Caco-2 (cell line): ENCODE data around the gene DNAH8. TPM values are rescaled to one million over a fixed set of nuclear protein-coding genes. Genes with fewer than 3 reads are reported as not detected.

Experiments
- BruUV-seq: library from RNA; stranded (reverse); fragments of 400-500 nt; replicated peaks from 2 replicates; lab custom pipeline; 2021; lab: Mats Ljungman, UMichigan
- CTCF ChIA-PET: fragments of 300-600 bp; sonication (Branson Sonifier 250); formaldehyde crosslinking; loops from one replicate; lab custom pipeline; 2022; ENCODE audit warnings: antibody characterized with exemption; lab: Charles Lee
- POLR2A ChIA-PET: fragments of 300-600 bp; sonication (Branson Sonifier 250); formaldehyde crosslinking; loops from one replicate; lab custom pipeline; 2022; ENCODE audit warnings: antibody characterized with exemption; lab: Charles Lee
- DNase-seq, 2 experiments: peaks; one replicate each; pipeline versions ENCODE4 v3.0.0 to v3.0.0-alpha.2; 2020 to 2022
- H3K27me3 ChIP-seq: replicated peaks from 2 replicates; pipeline ENCODE4 v1.6.0; 2011; ENCODE audit warnings: low read length; ENCODE audit not compliant: control insufficient read depth, insufficient read depth
- H3K36me3 ChIP-seq: 2 replicates; pipeline ENCODE4 v1.5.1; 2011; ENCODE audit warnings: low read length; ENCODE audit not compliant: control insufficient read depth, insufficient read depth
- H3K4me1 ChIP-seq: fragments of 250-450 bp; sonication (Bioruptor Pico); 2 replicates; pipeline ENCODE4 v1.5.1; 2020; ENCODE audit warnings: mild to moderate bottlenecking
- H3K4me3 ChIP-seq: 2 replicates; pipeline ENCODE4 v1.5.1; 2011; ENCODE audit warnings: low read depth, mild to moderate bottlenecking, control low read depth, low read length
- H3K9me3 ChIP-seq: fragments of 250-450 bp; sonication (Bioruptor Pico); 2 replicates; pipeline ENCODE4 v1.5.1; 2020; ENCODE audit warnings: mild to moderate bottlenecking, moderate library complexity
- H3K27ac Mint-ChIP-seq: one replicate; pipeline ENCODE4 v1.8.0; 2022; ENCODE audit warnings: mixed read lengths; ENCODE audit not compliant: unreplicated experiment
- H3K27me3 Mint-ChIP-seq: one replicate; pipeline ENCODE4 v1.8.0; 2022; ENCODE audit warnings: mixed read lengths; ENCODE audit not compliant: insufficient read depth, unreplicated experiment
- H3K36me3 Mint-ChIP-seq: one replicate; pipeline ENCODE4 v1.8.0; 2022; ENCODE audit warnings: mild to moderate bottlenecking, mixed read lengths; ENCODE audit not compliant: insufficient read depth, unreplicated experiment
- H3K4me1 Mint-ChIP-seq: one replicate; pipeline ENCODE4 v1.8.0; 2022; ENCODE audit warnings: low read depth, mixed read lengths; ENCODE audit not compliant: unreplicated experiment
- H3K4me3 Mint-ChIP-seq: one replicate; pipeline ENCODE4 v1.8.0; 2022; ENCODE audit warnings: mild to moderate bottlenecking, moderate library complexity, mixed read lengths; ENCODE audit not compliant: unreplicated experiment
- H3K9me3 Mint-ChIP-seq: one replicate; pipeline ENCODE4 v1.8.0; 2022; ENCODE audit warnings: mixed read lengths; ENCODE audit not compliant: unreplicated experiment
- CTCF ChIP-seq, 2 experiments: fragments of 200-600 bp in 1 of 2; IDR thresholded peaks; 1 replicate in 1 of 2; 2 replicates in 1 of 2; pipeline versions ENCODE4 v1.5.1 to v1.8.0; 2011 to 2022; ENCODE audit warnings: antibody characterized with exemption in 1 of 2, control low read depth in 1 of 2, inconsistent platforms in 1 of 2, low read depth in 1 of 2, low read length in 1 of 2, mild to moderate bottlenecking in 1 of 2, moderate library complexity in 1 of 2; ENCODE audit not compliant: insufficient read depth in 1 of 2, severe bottlenecking in 1 of 2, unreplicated experiment in 1 of 2
- intact Hi-C: fragments of 100-400 bp; cut with micrococcal nuclease; formaldehyde crosslinking; loops from one replicate; pipeline ENCODE4 v1.10.0; 2022; ENCODE audit not compliant: unreplicated experiment
- total RNA-seq: library from RNA; stranded (reverse); gene quantifications from 2 replicates; pipeline ENCODE4 v1.2.3, GENCODE V29; 2022

The DNAH8 gene
- total RNA-seq, 1 experiment from 2014 or later: not detected

DNA sequence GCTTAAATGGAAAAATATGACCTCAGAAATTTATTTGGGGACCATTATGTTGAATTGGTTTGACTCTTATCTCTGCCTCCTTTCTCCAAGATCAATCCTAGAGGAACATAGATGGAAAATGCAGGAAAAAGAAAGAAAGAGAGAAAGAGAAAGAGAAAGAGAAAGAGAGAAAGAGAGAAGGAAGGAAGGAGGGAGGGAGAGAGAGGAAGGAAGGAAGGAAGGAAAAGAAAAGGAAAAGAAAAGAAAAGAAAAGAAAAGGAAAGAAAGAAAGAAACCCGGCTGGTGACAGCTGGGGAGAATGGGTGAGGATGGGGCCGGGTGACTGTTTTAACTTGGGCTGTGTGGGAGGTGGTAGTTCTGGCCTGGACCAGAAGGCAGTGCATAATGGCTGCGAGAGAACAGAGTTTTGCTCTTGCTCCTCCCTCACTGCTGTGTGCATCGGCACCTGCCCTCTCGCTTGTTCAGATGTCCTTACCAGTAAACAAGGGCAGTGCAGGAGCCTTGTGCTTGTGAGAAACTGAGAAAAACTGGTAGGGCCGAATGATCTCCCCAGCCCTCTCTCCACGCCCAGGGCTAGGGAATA lies 36.8 kb upstream of the DNAH8 start:
- POLR2A ChIA-PET: interaction anchor here (0.5 kb wide), 1 partner anchor 25 kb away, joined by 3 read pairs; no protein-coding TSS in a partner anchor
- no peak for TF ChIP-seq CTCF (IDR thresholded peaks at IDR 0.05; ENCODE audit: insufficient read depth in 1 of 2, low read depth in 1 of 2, low read length in 1 of 2, severe bottlenecking in 1 of 2, unreplicated experiment in 1 of 2)
- Mint-ChIP-seq H3K4me1 (no peaks in the 10 kb centered on the region), H3K27ac (no peak overlapping the region), H3K4me3 (no peak overlapping the region), H3K27me3 (no peaks in the 10 kb centered on the region), H3K9me3 (no peaks in the 10 kb centered on the region), H3K36me3 (peaks cover 46% of the 10 kb centered on the region)
- H3K36me3 ChIP-seq: no peaks in the 10 kb centered on the region; the same call in none of the 2 replicates
- no peaks in the 10 kb centered on the region for H3K4me1 ChIP-seq
- BruUV-seq: no TSS peak
- intact Hi-C loops: loop anchor here (10.0 kb wide), 1 partner anchor 257 kb away; no protein-coding TSS in a partner anchor
- H3K4me3 ChIP-seq: no peak overlapping the region
- no peaks in the 10 kb centered on the region for H3K27me3 ChIP-seq
- no peak for DNase-seq
- H3K9me3 ChIP-seq: no peaks in the 10 kb centered on the region
- CTCF ChIA-PET: no interaction called here

DNA sequence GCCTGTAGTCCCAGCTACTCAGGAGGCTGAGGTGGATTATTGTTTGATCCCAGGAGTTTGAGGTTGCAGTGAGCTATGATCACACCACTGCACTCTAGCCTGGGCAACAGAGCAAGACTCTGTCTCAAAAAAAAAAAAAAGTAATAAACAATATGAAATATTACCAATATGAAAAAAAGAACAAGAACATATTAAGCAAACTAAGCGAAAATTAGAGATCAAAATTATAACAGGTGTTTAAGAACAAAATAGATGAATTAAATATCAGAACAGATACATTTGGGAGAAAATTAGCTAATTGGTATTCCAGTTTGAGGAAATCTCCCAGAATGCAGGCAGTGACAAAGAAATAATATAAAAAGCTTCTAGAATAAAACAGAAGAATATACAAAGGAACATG lies 35.4 kb upstream of the DNAH8 start:
- no peaks in the 10 kb centered on the region for H3K9me3 Mint-ChIP-seq
- POLR2A ChIA-PET: no interaction called here
- CTCF ChIA-PET: no interaction called here
- intact Hi-C loops: loop anchor here (10.0 kb wide), 1 partner anchor 255 kb away; no protein-coding TSS in a partner anchor
- no peaks in the 10 kb centered on the region for H3K9me3 ChIP-seq
- H3K4me1 ChIP-seq: no peaks in the 10 kb centered on the region
- no peak overlapping the region for H3K27ac Mint-ChIP-seq
- H3K27me3 ChIP-seq: no peaks in the 10 kb centered on the region
- no peaks in the 10 kb centered on the region for H3K4me1 Mint-ChIP-seq
- H3K36me3 Mint-ChIP-seq: peaks cover 55% of the 10 kb centered on the region
- H3K36me3 ChIP-seq: peaks cover 1% of the 10 kb centered on the region
- H3K27me3 Mint-ChIP-seq: no peaks in the 10 kb centered on the region
- no TSS peak for BruUV-seq
- no peak overlapping the region for H3K4me3 ChIP-seq
- no peak overlapping the region for H3K4me3 Mint-ChIP-seq
- no peak for DNase-seq
- no peak for TF ChIP-seq CTCF (IDR thresholded peaks at IDR 0.05; ENCODE audit: insufficient read depth in 1 of 2, low read depth in 1 of 2, low read length in 1 of 2, severe bottlenecking in 1 of 2, unreplicated experiment in 1 of 2)

GRCh38 chr6:38681850-38682249 lies 33.3 kb upstream of the DNAH8 start:
- ChIA-PET CTCF (no interaction called here), POLR2A (no interaction called here)
- TF ChIP-seq CTCF (IDR thresholded peaks at IDR 0.05; ENCODE audit: insufficient read depth in 1 of 2, low read depth in 1 of 2, low read length in 1 of 2, severe bottlenecking in 1 of 2, unreplicated experiment in 1 of 2): no peak
- no peaks in the 10 kb centered on the region for H3K4me1 Mint-ChIP-seq
- H3K27me3 Mint-ChIP-seq: no peaks in the 10 kb centered on the region
- no peaks in the 10 kb centered on the region for H3K9me3 Mint-ChIP-seq
- Histone ChIP-seq H3K4me1 (no peaks in the 10 kb centered on the region), H3K9me3 (no peaks in the 10 kb centered on the region), H3K4me3 (no peak overlapping the region), H3K36me3 (peaks cover 3% of the 10 kb centered on the region), H3K27me3 (no peaks in the 10 kb centered on the region)
- BruUV-seq: no TSS peak
- DNase-seq: no peak
- H3K4me3 Mint-ChIP-seq: no peak overlapping the region
- no peak overlapping the region for H3K27ac Mint-ChIP-seq
- peaks cover 43% of the 10 kb centered on the region for H3K36me3 Mint-ChIP-seq
- intact Hi-C loops: no loop called here
